EH (cell line): Measurements from ENCODE around the gene CDV3.
A peak's percentile ranks its signal among the peaks of the same experiment; 100 is the strongest.
"Not testable (repeated sequence)": the region's sequence is repeated elsewhere in the genome, so short reads cannot be mapped to it uniquely, and the experiment has no call there.

Experiments
- DNase-seq: peaks from one replicate; pipeline ENCODE4 v3.0.0-alpha.2; 2015; ENCODE audit warnings: low read depth

The CDV3 gene, protein sequence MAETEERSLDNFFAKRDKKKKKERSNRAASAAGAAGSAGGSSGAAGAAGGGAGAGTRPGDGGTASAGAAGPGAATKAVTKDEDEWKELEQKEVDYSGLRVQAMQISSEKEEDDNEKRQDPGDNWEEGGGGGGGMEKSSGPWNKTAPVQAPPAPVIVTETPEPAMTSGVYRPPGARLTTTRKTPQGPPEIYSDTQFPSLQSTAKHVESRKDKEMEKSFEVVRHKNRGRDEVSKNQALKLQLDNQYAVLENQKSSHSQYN

DNA sequence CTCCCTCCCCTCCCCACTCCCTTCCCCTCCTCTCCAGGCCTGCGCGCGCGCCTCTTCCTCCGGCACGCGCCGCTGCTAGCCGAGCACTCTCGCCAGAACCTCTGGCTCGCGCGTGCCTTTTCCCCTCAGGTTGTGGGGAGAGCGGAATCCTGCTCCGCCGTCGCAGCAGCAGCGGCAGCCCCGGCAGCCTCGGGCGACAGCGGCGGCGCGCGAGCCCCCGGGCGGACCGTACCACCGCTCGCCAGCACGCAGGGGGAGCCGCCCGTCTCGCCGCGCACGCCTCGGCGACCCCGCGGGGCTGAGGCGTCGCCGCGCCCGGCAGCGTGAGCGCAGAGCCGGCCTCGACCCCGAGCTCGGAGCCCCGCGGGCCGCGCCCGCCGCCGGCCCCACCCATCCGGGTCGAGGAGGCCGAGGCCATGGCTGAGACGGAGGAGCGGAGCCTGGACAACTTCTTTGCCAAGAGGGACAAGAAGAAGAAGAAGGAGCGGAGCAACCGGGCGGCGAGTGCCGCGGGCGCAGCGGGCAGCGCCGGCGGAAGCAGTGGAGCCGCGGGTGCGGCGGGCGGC lies at the start of gene CDV3:
Gene CDV3 (plus strand): TSS at position 58 of the 566 bp plus-strand sequence. CDS start 359 bp downstream, at position 417.
- no peak for DNase-seq

DNA sequence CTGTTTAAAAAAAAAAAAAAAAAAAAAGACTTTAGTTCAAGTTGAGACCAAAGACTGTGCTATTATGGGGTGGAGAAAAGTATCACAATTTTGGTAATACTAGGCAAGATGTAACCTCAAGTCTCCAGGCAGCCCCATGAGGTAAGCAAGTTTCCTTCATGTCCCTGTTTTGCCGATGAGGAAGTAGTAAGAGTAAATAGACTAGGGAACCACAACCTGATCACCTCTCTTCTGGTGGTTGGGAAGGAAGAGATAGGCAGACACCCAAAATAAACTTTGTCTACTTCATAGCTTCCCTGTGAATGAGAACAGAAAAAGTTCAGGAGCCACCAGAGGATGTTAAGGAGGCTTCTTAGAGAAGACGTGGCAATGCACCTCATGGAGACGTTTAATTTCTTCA lies 49.7 kb upstream of the CDV3 start:
- not testable (repeated sequence) for DNase-seq

DNA sequence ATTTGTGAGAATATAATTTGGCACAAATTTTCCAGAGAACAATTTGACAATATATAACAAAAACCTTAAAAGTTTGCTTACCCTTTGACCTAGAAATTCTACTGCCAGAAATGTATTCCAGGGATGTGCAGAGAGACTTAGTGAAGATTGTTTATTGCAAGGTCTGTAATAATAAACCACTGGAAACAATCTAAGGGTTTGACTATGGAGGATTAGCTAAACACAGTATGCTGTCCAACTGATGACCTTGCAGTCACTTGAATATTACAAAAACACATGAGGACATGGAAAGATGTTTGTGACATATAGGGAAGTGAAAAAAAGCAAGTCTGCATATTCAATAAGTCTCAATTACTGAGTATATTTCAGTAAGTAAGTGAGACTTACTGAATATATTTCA lies 48.1 kb upstream of the CDV3 start:
- no peak for DNase-seq

DNA sequence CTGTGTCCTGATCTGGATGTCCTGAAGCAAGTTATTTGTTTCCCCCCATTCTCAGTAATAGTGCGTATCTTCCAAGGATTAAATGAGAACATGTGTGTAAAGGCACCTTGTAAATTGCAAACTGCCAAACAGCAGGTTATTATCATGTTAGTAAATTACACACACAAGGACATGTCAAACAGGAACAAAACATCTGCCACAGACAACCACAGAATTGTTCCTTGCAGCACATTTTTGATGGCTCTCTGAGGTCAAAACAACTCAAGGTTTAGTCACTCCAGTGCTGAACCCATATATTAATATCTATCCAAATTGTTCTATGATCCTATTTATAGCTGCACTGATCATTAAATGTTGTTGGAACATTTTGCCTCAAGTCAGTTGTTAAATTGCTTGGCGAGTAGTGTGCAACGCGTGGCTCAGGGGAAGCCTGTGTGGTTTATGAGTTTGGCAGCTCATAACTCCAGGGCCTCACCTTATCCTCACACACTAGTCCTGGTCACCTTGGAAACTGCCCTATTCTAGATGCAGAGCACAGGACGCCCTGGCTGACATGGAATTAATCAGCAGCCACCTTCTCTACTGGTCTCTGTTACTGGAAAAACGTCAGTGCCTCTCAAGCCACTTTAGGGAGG lies 46.3 kb upstream of the CDV3 start:
- peak; percentile 12 for DNase-seq

DNA sequence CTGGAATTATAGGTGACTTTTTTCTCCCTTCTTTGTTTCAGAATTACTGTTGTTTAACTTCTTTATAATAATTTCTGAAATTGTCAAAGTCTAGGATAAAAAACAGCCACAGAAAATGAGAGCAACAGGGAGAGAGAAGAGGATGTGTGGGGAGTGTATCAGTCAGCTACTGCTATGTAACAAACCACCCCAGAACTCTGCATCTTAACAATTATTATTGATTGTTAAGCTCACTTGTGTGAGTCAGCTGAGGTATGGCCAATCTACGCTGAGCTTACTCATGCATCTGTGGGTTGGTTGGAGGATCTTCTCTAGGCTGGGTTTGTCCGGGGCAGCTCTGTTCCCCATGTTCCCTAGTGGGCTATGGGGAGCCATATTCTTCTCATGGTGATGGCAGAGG lies 43.7 kb upstream of the CDV3 start:
- no peak for DNase-seq

DNA sequence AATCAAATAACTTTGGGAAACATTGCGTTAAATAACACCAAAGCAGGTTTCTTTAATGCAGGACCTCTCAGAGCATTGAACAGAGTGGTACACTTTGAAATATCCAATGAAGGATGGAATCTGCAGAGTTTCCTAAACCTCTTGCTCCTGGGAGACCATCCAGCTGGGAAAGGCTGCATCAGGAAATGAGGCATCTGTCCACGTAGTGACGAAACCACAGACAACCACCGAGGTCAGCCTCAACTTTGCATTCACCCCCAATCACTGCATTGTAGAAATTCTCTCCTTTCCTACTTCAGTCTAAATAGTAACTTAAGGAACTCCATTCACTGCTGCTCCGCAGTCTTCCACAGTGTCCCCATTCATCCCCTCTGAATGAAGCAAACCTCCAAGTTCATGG lies 41.5 kb upstream of the CDV3 start:
- peak; percentile 89 for DNase-seq

DNA sequence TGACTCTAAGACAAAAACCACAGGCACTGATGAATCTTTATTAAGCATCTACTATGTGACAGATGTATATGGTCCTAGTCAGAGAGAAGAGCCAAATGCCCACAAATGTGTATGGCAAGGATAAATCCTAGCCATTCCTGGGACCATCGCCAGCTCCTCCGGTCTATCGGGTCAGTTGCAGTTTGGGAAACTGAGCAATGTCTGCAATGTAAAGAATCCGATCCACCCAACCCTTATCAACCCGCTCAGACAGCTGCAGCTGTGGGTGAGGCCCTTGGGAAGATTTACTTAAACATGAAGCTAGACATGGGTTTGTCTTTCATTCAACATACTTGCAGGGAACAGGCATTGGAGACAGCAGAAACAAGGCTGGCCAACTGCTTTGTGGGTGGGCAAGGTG lies 40.5 kb upstream of the CDV3 start:
- DNase-seq: peak; percentile 64

DNA sequence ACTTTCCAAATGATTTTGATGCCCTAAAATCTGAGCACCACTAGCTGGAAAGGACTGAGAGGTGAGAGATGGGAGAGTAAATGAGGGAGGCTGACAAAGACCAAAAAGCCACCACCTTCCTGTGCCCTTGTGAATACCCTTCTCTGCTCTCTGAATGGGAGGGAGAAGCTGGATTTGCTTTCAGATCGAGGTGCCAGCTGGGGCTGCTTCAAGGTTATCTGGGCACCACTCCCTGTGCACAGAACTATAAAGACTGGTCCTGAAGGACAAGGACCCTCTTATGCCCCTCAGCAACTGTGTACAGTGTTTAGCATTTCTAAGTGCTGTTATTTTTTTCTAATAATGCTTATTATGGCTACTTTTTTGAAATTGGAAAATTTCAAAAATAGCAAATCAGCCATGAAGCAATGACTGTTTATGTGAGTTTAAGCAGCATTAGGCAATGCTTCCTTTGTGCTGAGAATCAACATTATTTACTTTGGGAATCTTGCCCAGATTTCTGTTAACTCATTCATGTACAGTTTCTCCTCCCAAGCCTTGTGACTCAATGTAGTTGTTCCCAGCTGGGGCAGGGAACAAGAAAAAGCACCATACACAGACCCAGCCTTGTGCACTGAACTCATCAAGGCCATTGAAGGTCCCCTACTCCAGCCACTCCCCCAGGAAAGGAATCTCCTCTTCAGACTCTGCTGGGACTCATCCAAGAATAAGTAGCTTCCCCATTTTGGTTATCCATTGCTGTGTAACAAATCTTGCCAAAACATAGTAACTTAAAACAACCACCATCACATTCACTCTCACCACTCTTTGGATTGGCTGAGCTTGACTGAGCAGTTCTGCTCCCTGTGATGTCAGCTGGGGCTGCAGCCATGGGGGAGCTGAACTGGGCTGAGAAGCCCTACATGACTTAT lies 37.3 kb upstream of the CDV3 start:
- DNase-seq: peak; percentile 95

DNA sequence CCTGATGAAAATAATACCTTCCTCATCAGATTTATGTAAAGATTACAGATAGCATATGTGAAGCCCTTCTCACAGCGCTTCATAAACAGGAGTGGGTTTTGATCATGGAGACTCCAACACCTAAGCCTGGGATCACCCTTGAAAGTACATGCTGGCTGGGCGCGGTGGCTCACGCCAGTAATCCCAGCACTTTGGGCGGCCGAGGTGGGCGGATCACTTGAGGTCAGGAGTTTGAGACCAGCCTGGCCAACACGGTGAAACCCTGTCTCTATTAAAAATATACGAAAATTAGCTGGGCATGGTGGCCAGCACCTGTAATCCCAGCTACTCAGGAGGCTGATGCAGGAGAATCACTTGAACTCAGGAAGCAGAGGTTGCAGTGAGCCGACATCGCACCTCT lies 36.4 kb upstream of the CDV3 start:
- DNase-seq: not testable (repeated sequence)

DNA sequence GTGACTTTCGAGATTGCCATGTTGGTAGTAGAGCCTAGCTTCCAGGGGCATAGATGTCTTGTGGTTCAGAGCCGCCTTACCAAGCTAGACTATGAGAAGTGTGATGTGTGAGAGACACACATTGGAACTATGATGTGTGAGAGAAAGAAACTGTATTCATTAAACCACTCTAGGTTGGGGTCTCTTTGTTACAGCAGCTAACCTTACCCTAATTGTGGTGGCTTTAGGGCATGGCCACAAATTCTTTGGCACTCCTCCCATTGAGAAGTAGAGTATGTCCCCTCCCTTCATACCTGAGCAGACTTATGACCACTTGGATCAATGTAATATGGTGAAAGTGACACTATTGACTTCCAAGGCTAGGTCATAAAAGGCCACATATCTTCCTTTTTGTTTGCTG lies 35.3 kb upstream of the CDV3 start:
- DNase-seq: no peak

DNA sequence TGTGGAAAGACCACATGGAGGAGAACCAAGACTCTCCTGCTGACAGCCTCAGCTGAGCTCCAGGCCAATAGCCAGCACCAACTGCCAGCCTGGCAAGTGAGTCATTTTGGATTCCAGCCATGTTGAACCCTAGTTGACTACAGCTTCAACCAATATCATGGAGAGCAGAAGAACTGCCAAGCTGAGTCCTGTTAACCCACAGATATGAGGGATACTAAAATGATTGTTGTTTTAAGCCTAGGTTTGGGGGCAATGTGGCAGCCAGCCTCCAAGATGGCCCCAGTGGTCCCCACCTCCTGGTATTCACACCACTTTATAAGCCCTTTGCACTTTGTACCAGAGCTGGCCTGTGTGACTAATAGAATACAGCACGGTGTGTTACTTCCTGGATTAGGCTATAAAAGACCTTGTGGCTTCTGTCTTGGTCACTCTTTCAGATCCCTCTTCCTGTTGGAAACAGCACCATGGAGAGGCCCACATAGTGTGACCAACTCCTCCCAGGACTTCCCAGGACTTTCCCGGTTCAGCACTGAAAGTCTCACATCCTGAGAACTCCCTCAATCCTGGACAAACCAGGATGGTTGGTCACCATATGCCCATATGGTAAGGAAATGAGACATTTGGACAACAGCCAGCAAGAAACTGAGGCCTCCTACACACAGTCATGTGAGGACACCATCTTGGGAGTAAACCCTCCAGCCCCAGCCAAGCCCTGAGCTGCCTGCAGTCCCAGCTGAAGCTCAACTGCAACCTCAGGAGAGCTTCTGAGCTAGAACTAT lies 32.4 kb upstream of the CDV3 start:
- DNase-seq: peak; percentile 78

DNA sequence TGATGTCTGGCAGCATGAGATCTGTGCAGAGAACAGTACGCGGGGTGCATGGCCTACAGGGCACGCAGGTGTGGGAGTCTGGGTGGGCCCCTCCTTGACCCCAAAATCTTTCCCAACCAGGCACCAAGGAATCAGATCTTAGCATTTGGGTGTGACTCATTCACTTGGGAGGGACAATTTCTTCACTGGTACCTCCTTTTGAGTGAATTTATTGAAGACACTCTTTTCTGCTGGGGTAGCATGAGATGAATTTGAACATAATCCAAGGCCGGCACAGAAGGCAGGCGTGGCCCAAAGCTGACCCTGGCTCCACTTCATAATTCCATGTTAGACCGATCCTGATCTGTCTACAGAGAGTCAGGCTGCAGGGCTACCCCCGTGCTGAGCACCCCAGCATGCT lies 30.6 kb upstream of the CDV3 start:
- DNase-seq: no peak

DNA sequence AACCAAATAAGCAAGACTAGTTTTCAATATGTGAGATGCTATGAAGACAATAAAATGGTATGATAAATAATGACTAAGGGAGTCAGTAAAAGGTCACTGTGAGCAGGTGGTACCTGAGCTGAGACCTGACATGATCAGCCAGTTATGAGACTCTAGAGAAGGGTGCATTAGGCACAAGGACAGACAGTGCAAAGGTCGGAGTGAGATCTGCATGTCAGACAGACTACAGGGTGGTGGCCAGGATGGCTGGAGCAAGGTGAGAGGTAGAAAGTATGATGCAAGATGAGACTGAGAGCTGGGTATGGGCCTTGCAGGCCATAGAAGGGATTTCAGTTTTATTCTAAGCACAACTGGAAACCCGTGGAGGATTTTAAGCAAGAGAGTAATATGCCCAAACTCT lies 28.5 kb upstream of the CDV3 start:
- DNase-seq: not testable (repeated sequence)

DNA sequence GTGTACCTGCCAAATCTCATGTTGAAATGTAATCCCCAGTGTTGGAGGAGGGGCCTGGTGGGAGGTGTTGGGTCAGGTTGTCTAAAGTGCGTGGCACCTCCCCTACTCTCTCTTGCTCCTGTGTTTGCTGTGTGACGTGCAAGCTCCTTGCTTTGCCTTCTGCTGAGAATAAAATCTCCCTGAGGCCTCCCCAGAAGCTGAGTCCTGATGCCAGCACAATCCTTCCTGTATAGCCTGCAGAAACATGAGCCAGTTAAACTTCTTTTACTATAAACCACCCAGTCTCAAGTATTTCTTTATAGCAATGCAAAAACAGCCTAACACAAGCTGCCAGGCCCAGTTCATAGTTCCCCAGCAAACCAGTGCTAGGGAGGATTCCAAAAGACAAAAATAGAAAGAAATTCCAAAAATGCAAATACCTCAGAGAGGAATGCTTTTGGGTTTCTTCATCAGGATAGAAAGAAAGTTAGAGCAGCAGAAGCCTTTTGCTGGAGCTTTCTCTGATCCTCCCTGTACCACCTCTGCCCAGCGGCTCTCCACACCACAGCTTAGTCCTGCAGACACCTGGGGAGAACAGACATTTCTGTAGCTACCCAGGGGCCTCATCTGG lies 25.9 kb upstream of the CDV3 start:
- DNase-seq: peak; percentile 91

DNA sequence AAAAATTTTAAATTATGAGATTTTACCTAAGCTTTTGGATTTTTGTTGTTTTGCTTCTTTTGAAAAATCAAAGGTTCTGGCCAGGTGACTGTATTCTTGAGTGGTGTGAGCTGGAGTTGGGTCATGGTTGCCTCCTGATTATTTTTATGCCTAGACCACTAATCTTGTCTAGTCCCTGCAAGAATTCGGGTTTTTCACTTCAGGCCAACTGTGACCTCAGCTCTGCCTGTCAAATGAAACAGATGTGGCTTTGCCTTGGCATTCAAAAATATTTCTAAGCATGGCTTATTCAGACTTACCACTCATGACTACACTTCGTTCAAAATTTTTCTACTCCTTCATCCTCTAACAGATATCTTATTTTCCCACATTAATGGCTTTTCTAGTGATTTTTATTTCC lies 25.4 kb upstream of the CDV3 start:
- peak; percentile 59 for DNase-seq

DNA sequence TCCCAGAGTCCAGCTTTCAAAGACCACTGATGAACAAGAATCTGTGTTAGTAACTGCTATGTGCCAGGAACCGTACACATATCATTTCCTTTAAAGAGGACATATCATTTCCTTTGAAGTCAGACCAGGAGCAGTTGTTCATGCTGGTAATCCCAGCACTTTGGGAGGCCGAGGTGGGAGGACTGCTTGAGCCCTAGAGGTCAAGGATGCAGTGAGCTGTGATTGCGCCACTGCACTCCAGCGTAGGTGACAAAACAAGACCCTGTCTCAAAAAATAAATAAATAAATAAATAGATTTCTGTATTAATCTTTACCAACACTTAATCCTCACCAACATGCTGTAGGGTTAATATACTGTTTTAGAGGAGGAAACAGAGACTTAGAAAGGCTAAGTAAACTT lies 23.9 kb upstream of the CDV3 start:
- DNase-seq: no peak

DNA sequence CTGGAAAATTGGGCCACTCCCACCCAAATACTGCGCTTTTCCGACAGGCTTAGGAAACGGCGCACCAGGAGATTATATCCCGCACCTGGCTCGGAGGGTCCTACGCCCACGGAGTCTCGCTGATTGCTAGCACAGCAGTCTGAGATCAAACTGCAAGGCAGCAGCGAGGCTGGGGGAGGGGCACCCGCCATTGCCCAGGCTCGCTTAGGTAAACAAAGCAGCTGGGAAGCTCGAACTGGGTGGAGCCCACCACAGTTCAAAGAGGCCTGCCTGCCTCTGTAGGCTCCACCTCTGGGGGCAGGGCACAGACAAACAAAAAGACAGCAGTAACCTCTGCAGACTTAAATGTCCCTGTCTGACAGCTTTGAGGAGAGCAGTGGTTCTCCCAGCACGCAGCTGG lies 21.9 kb upstream of the CDV3 start:
- not testable (repeated sequence) for DNase-seq

DNA sequence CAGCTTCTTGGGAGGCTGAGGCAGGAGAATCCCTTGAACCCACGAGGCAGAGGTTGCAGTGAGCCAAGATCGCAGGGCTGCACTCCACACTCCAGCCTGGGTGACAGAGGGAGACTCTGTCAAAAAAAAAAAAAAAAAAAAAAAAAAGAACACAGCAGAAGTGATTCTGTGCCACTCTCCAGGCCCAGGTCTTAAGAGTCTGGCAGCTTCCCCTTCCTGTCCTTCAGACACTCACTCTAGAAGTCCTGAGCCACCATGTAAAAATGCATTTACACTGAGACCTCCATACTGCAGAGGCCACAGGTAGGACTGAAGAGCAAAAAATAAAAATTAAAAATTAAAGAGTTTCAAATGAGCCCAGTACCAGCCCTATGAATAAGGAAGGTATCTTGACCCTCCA lies 11.8 kb upstream of the CDV3 start:
- DNase-seq: no peak

DNA sequence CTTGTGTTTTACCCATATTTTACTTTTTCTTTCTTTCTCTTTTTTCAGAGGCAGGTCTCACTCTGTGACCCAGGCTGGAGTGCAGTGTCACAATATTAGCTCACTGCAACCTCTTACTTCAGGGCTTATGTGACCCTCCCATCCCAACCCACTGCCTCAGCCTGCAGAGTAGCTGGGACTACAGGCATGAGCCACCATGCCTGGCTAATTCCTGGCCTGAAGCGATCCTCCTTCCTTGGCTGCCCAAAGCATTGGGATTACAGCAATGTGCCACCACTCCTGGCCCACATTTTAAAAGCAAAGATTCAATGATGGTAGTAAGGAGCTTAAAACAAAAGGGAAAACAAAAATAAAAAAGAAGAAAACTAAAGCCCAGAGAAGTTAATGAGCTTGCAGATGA lies 11.1 kb upstream of the CDV3 start:
- no peak for DNase-seq

DNA sequence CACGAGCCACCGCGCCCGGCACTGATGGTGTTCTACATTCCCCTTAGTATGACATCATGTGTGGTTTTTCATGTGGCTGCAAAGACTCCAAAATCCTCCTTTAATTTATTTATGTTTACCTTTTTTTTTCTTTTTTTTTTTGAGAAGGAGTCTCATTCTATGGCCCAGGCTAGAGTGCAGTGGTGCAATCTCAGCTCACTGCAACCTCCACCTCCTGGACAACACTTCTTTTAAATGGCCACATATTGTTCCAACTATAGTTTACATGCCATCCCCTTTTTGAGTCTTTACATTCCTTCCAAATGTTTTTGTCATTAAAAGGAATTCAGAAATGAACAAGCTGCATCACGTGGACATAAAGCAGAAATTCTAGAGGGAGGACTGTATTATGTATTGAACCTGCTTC lies 10.3 kb upstream of the CDV3 start:
- peak; percentile 82 for DNase-seq

DNA sequence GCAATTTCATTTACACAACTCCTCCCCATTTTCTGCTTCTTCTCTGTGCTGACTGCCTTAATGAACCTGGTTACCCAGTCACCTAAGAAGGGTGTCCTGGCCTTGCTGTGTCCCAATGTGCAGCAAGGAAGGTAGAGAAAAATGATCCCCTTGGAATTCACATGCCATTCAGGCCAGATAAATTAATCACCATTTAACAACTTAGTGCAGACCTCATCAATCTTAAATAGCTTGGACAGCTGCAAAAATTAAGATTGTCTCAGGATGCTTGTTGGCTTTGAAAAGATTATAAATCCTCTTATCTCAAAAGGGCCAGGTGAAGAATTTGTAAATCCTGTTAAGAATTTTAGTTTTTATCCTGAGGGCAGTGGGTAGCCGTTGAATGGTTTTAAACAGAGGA lies 9.7 kb upstream of the CDV3 start:
- DNase-seq: no peak
